ENCODE data around the gene LAMA2. TPM values are rescaled to one million over a fixed set of nuclear protein-coding genes. Genes with fewer than 3 reads are reported as not detected.
A peak's percentile ranks its signal among the peaks of the same experiment; 100 is the strongest.

Gene LAMA2
- total RNA-seq, 1 experiment from 2014 or later, result 4.2 TPM

GRCh38 chr6:129447198-129447565, 564.2 kb downstream of the LAMA2 start:
- no peak overlapping the region for H3K4me2 ChIP-seq (ENCODE audit: insufficient read depth, insufficient read length, low read length)
- DNase-seq, result no peak
- no peaks in the 10 kb centered on the region for H3K27me3 Mint-ChIP-seq (ENCODE audit: low read depth)

More at GRCh38 chr6:129447198-129447565, 564.2 kb downstream of the LAMA2 start:
- Histone ChIP-seq H2BK120ac (ENCODE audit: low read depth, low read length, poor library complexity, severe bottlenecking) (no peak overlapping the region), H3K4ac (ENCODE audit: low read depth, low read length) (no peak overlapping the region), H4K20me1 (ENCODE audit: control insufficient read depth, insufficient read depth, insufficient read length) (no peaks in the 10 kb centered on the region), H3K79me1 (ENCODE audit: insufficient read depth, low read depth, low read length, poor library complexity, severe bottlenecking) (no peaks in the 10 kb centered on the region), H3K9me3 (ENCODE audit: control insufficient read depth, low read depth, low read length) (no peaks in the 10 kb centered on the region), H3K18ac (ENCODE audit: insufficient read length, low read depth, low read length) (no peak overlapping the region), H4K91ac (ENCODE audit: insufficient read length, low read depth, low read length) (no peak overlapping the region), H2AK5ac (ENCODE audit: insufficient read length, low read length) (no peak overlapping the region), H3K4me1 (ENCODE audit: insufficient read depth, low read length) (no peaks in the 10 kb centered on the region; the same call in 1 of the 2 replicates), H3K56ac (ENCODE audit: insufficient read length, low read depth, low read length) (no peak overlapping the region), H2BK15ac (ENCODE audit: low read depth, low read length) (no peak overlapping the region), H3K79me2 (ENCODE audit: insufficient read depth, low read length) (no peaks in the 10 kb centered on the region), H2BK20ac (ENCODE audit: low read depth, low read length, poor library complexity, severe bottlenecking) (no peak overlapping the region), H2BK5ac (ENCODE audit: insufficient read length, low read length) (no peak overlapping the region), H4K8ac (replicated peaks; ENCODE audit: insufficient read length, low read depth, low read length) (no peak overlapping the region), H4K5ac (ENCODE audit: insufficient read length, low read depth, low read length) (no peak overlapping the region), H3K14ac (ENCODE audit: insufficient read depth, low read length) (no peak overlapping the region), H3K9ac (ENCODE audit: extremely low read depth, insufficient read length, low read length) (no peak overlapping the region), H3K23ac (ENCODE audit: insufficient read length, low read depth, low read length) (no peak overlapping the region), H2BK12ac (ENCODE audit: insufficient read length, low read depth, low read length) (no peak overlapping the region), H3K23me2 (ENCODE audit: insufficient read length, low read depth, low read length, poor library complexity, severe bottlenecking) (no peaks in the 10 kb centered on the region), H3T11ph (ENCODE audit: low read length) (no peak overlapping the region), H3K27ac (ENCODE audit: insufficient read length, low read depth, low read length) (no peak overlapping the region), H2AFZ (ENCODE audit: low read length) (no peak overlapping the region), H3K27me3 (ENCODE audit: insufficient read depth, low read length) (no peaks in the 10 kb centered on the region)
- no CpG with 5 or more reads among the region's 3 CpGs for WGBS (ENCODE audit: extremely low coverage, insufficient read length, low lambda C conversion rate)
- H3K4me3 Mint-ChIP-seq, result no peak overlapping the region
- no peaks in the 10 kb centered on the region for H3K36me3 Mint-ChIP-seq (ENCODE audit: insufficient read depth in 1 of 3, low read depth in 3 of 3)
- no peak for TF ChIP-seq CTCF (conservative IDR thresholded peaks at IDR 0.05)
- peak overlapping the region in 2 of 3 experiments; percentile 16 to 45; a peak in 4 of 7 replicates for H3K27ac Mint-ChIP-seq
- H3K9me3 Mint-ChIP-seq, result no peaks in the 10 kb centered on the region; a peak in 1 of 5 replicates
- H3K4me1 Mint-ChIP-seq, result peaks cover 17 to 21% of the 10 kb centered on the region in 2 experiments
